ENCODE results near the gene C19orf67. TPM values are rescaled to one million over a fixed set of nuclear protein-coding genes. Genes with fewer than 3 reads are reported as not detected.

C19orf67 gene
- polyA plus RNA-seq, 12 donors, result 0.13 TPM; not detected in 11

DNA sequence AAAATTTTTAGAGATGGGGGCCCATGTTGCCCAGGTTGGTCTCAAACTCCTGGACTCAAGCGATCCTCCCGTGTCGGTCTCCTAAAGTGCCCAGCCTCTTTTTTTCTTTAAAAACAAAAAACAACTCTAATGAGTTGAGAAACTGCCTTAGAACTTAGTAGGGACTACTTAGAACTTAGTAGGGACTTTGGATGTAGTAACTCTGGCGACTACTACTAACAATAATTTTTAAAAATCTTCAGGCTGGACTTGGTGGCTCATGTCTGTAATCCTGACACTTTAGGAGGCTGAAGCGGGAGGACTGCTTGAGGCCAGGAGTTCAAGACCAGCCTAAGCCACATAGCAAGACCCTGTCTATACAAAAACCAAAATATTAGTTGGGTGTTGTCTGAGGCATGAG lies 515 bp upstream of the C19orf67 start:
- DNase-seq, result no peak

DNA sequence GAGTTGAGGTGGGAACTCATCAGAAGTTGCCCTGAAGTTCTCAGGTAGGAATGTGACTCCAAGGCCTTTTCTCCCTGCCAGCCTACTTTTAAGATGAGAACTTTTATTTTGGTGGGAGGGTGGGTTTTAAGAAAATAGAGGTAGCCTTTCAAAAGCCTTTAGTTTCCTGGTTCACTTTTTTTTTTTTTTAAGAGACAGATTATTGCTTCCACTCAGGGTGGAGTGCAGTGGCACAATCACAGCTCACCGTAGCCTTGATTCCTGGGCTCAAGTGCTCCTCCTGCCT lies 3.0 kb downstream of the C19orf67 start:
- DNase-seq, result no peak

GRCh38 chr19:14081797-14082674 lies 3.5 kb downstream of the C19orf67 start:
- no peak for DNase-seq

DNA sequence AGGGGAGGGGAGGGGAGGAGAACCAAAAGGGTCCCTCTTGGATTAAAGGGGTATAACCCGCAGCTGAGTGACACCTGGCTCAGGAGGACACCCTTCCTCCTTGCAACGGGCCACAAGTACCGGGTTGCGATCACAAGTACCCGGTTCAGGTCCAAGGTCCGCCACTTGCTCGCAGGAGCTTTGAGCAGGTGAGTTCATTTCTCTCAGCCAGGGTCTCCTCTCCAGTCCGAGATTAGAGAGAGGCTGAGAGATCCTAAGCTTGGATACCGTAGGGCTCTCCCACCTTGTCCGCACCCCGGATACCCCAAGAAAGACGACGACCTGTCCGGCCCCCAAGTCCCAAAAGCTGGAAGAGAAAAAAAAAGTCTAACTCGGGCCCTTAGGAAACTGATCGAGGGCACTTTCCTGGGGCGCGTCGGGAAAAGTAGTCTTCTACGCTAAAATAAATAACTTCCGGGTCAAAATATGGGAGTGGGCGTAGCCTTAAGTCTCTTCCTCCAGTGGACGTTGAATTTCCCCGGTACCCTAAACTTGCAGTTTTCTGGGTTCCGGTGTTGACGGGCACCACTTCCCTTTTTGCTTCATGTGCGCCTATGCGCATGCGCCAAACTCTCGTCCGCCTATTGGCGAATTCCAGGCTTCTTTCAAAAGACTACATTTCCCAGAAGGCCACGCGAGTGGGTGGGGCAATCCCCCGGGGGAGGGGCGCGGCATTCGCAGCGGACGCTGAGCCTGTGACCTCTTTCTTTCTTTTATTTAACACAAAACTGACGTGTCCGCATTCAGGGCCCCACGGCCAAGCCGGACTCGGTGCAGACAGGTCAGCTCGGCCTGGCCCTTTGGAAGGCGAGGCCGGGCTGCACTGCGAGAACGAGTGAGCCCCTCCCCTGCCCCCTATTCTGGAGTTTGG lies 4.4 kb downstream of the C19orf67 start:
- peak; percentile 100 for DNase-seq

GRCh38 chr19:14078411-14078810 lies 7.2 kb downstream of the C19orf67 start:
- no peak for DNase-seq

- DNase-seq, result no peak
Measured at GRCh38 chr19:14073925-14074838, 11.4 kb downstream of the C19orf67 start.

DNA sequence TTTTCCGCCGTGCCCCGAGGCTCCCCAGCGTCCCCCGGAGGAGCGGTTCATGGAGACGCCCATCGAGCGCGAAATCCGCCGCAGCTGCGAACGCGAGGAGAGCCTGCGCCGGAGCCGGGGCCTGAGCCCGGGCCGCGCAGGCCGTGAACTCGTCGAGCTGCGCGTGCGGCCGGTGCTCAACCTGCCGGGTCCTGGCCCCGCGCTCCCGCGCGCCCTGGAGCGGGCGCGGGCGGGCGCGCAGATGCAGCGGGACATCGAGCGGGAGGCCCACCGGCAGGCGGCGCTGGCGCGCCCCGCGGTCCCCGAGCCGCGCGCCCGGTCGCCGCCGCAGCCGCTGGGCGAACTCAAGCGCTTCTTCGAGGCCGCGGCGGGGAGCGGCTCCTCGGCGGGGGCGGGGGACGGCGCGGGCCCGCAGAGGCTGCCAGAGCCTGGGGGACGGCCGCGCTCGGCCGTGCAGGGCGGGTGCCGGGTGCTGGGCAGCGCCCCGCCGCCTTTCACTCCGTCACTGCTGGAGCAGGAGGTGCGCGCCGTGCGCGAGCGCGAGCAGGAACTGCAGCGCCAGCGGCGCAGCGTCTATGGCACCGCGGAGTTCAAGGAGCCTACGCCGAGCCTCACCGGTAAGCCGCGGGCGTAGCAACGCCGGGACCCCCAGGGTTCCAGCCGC lies 12.2 kb downstream of the C19orf67 start:
- peak; percentile 75 for DNase-seq

DNA sequence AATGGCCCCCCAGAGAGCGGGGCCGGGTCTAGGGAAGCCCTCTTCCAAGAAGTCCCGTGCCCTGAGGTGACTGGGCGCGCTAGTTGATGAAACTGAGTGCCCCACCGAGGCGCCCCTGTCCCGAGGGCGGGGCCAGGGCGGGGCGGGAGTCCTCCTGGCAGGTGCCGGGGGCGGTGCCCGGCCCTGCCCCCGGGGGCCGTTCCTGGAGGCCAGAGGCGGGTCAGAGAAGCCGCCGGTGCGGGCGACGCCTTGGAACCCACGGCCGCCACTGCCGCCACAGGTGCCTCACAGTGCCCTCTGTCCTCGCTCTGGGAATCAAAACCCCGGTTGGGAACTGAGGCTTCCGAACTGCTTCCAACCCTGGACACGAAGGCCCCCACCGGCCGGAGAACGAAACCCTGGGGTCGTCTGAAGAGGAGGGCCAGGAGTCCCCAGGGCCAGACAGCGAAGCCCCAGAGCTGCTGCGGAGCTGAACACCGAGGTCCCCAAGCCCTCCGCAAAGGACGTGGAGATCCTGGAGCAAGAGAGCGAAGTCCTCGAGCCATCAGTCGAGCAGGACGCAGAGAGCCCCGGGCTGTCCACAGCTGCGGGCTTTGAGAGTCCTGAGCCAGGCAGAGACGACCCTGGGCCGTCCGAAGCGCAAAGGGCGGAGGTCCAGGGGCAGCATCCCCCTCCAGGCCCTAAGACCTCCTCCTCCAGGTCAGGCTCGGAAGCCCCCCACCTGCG lies 12.9 kb downstream of the C19orf67 start, which contains the start of gene MISP3:
TSS of gene MISP3 (plus strand) at position 252 of the 726 bp plus-strand sequence. CDS start 524 bp downstream, outside the sequence.
- DNase-seq, result no peak

DNA sequence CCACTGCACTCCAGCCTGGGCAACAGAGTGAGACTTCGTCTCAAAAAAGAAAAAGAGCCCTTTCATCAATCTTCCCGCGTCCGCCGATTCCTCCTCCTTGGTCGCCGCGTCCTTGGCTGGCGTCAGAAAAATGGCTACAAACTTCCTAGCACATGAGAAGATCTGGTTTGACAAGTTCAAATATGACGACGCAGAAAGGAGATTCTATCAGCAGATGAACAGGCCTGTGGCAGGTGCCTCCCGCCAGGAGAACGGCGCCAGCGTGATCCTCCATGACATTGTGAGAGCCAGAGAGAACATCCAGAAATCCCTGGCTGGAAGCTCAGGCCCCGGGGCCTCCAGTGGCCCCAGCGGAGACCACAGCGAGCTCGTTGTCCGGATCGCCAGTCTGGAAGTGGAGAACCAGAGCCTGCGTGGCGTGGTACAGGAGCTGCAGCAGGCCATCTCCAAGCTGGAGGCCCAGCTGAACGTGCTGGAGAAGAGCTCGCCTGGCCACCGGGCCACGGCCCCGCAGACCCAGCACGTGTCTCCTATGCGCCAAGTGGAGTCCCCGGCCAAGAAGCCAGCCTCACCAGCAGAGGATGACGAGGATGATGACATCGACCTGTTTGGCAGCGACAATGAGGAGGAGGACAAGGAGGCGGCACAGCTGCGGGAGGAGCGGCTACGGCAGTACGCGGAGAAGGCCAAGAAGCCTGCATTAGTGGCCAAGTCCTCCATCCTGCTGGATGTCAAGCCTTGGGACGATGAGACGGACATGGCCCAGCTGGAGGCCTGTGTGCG lies 15.1 kb downstream of the C19orf67 start:
- DNase-seq, result no peak

- no peak for DNase-seq
Measured at GRCh38 chr19:14066134-14066533, 19.4 kb downstream of the C19orf67 start.

DNA sequence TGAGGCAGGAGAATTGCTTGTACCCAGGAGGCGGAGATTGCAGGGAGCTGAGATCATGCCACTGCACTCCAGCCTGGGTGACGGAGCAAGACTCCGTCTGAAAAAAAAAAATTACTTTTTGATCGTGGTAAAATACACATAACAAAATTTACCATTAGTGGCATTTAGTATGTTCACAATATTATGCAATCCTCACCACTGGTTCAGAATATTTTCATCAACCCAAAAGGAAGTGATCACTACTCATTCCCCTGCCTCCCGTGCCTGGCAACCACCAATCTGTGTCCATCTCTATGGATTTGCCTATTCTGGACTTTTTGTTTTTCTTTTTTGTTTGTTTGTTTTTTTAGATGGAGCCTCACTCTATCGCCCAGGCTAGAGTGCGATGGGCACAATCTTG lies 22.5 kb downstream of the C19orf67 start:
- DNase-seq, result no peak

DNA sequence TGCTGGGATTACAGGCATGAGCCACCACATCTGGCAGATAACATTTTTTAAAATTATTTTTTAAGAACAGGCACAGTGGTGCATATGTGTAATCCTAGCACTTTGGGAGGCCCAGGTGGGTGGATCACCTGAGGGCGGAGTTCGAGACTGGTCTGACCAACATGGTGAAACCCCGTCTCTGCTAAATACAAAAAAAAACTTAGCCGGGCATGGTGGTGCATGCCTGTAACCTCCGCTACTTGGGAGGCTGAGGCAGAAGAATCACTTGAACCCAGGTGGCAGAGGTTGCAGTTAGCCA lies 23.1 kb downstream of the C19orf67 start:
- DNase-seq, result no peak

GRCh38 chr19:14061751-14062557 lies 23.6 kb downstream of the C19orf67 start, which contains the start of gene PALM3:
TSS of gene PALM3 (minus strand) at chr19:14062076. CDS start at chr19:14061980, 96 bp downstream.
- no peak for DNase-seq

DNA sequence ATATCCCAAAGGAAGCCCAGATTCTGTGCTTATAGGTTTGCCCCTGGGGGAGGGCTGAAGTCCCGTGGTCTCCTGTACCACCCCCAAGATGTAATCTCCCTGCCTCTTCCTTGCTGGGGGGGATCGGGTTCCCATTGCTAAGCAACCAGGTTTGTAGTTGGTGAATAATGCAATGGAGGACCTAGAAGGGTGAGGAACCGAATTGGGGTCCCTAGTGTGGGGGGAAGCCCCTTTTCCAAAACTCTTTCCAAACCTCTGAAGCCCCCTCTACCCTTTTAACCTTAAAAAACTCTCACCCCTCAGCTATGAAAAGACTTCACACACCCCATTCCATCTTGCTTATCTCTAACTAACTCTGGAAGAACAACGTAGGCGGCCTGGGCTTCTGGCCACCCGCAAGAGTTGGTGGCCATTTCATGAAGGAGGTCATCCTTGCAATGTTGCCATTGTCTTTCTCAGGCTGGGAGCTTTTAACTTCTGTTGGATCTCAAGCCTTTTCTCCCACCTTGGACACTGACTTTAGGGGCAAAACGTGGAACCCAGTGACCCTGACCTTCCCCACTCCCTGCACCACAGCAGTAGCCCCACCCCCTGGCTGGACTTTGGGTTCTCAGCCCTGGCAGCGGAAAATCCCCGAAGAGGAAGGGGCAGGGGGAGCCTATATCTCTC lies 24.4 kb downstream of the C19orf67 start:
- no peak for DNase-seq

GRCh38 chr19:14059652-14060155 lies 25.9 kb downstream of the C19orf67 start:
- DNase-seq, result no peak

- no peak for DNase-seq
Measured at GRCh38 chr19:14059093-14059480, 26.5 kb downstream of the C19orf67 start.

DNA sequence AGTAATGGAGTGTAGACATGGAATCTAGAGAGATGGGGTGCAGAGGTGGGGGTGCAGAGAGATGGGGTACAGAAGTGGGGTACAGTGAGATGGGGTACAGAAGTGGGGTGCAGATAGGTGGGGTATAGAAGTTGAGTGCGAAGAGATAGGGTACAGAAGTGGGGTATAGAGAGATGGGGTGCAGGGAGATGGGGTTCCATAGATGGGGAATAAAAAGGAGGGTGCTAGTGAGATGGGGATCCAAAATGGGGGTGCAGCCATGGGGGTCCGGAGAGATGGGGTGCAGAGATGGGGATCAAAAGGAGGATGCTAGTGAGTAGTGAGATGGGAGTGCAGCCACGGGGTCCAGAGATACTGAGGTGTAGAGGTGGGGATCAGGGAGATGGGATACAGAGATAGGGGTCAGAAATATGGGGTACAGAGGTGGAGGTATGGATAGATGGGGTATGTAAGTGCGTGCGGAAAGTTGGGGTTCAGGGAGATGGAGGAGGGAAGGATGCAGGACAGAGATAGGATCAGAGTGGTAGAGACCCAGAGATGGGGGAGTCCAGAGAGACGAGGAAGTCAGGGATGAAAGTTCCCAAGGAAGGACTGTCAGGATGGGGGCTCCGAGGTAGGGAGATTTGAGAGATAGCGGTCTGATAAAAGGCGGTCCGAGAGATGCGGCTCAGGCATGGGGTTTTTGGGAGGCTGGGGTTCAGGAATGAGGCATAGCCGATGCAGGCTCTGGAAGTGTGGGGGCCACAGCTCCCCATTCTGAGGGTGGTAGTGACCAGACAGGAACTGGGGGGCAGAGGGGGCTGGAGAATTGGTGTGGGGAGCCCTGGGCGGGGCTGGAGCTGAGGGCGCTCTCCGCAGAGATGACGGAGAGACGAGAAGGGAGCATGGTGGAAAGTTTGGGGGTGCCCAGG lies 27.1 kb downstream of the C19orf67 start:
- DNase-seq, result no peak
